Brain microvascular endothelial cell (primary cell): ENCODE measurements around the gene TET1.
"Not testable (repeated sequence)": the region's sequence is repeated elsewhere in the genome, so short reads cannot be mapped to it uniquely, and the experiment has no call there.

Experiments used
- DNase-seq: peaks from one replicate; pipeline ENCODE4 v3.0.0-alpha.2; 2020
- H3K27ac ChIP-seq: fragments of 250-450 bp; sonication (Bioruptor Pico); 2 replicates; pipeline ENCODE4 v1.5.1; 2020; ENCODE audit warnings: mild to moderate bottlenecking, moderate library complexity
- H3K27me3 ChIP-seq: fragments of 250-450 bp; sonication (Bioruptor Pico); replicated peaks from 2 replicates; pipeline ENCODE4 v1.5.1; 2020; ENCODE audit warnings: mild to moderate bottlenecking
- H3K36me3 ChIP-seq: fragments of 250-450 bp; sonication (Bioruptor Pico); replicated peaks from 2 replicates; pipeline ENCODE4 v1.5.1; 2020; ENCODE audit warnings: mild to moderate bottlenecking
- H3K4me3 ChIP-seq: 2 replicates; pipeline ENCODE4 v1.5.1; 2011; ENCODE audit warnings: low read depth, mild to moderate bottlenecking, control low read depth, low read length, moderate library complexity
- in situ Hi-C: cut with HindIII; loops from 2 replicates; pipeline ENCODE4 v1.10.0; 2017; ENCODE audit warnings: low sequenced_read_pairs, low pct_ligation_motif_present
- TF ChIP-seq, protein P1 (sequence below): IDR thresholded peaks from 2 replicates; pipeline ENCODE4 v1.5.1; 2011; ENCODE audit warnings: low read depth, mild to moderate bottlenecking, moderate library complexity, low read length, control low read depth, inconsistent platforms; ENCODE audit errors: missing control alignments

Gene TET1

DNA sequence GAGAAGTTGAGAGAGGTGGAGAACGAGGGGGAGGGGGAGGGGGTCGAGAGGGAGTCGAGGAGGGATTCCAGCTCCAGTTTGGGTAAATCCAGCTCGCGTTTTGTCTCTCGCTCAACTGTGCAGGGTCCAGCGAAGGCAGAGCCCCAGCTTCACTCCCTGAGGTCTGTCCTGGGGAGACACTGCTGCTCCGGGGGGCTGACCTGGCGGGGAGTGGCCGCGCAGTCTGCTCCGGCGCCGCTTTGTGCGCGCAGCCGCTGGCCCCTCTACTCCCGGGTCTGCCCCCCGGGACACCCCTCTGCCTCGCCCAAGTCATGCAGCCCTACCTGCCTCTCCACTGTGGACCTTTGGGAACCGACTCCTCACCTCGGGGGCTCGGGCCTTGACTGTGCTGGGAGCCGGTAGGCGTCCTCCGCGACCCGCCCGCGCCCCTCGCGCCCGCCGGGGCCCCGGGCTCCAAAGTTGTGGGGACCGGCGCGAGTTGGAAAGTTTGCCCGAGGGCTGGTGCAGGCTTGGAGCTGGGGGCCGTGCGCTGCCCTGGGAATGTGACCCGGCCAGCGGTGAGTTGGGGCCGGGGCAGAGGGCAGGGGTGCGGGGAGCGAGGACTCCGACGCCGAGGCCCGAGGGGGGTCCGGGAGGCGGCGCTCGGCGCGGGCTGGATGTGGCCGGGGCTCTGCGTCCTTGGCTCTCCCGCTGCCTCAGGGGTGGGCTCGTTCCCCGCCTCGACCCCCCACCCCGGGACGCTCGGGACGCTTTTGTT lies at the start of gene TET1:
Gene TET1, plus strand, starts transcription at position 152 of the 757 bp plus-strand sequence. CDS start 12,002 bp downstream, outside the sequence.
- TF ChIP-seq, protein P1, sequence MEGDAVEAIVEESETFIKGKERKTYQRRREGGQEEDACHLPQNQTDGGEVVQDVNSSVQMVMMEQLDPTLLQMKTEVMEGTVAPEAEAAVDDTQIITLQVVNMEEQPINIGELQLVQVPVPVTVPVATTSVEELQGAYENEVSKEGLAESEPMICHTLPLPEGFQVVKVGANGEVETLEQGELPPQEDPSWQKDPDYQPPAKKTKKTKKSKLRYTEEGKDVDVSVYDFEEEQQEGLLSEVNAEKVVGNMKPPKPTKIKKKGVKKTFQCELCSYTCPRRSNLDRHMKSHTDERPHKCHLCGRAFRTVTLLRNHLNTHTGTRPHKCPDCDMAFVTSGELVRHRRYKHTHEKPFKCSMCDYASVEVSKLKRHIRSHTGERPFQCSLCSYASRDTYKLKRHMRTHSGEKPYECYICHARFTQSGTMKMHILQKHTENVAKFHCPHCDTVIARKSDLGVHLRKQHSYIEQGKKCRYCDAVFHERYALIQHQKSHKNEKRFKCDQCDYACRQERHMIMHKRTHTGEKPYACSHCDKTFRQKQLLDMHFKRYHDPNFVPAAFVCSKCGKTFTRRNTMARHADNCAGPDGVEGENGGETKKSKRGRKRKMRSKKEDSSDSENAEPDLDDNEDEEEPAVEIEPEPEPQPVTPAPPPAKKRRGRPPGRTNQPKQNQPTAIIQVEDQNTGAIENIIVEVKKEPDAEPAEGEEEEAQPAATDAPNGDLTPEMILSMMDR, result no peak
- Histone ChIP-seq H3K36me3 (no peaks in the 10 kb centered on the region), H3K27me3 (no peaks in the 10 kb centered on the region), H3K4me3 (peak within 1 kb of the TSS; percentile 75), H3K27ac (peak within 1 kb of the TSS; percentile 6)
- in situ Hi-C loops, result no loop called here
- peak; percentile 38 for DNase-seq

GRCh38 chr10:68516216-68516615 lies 43.9 kb upstream of the TET1 start:
- H3K4me3 ChIP-seq, DNase-seq, H3K27ac ChIP-seq, in situ Hi-C loops, H3K27me3 ChIP-seq, H3K36me3 ChIP-seq: not testable (repeated sequence)

DNA sequence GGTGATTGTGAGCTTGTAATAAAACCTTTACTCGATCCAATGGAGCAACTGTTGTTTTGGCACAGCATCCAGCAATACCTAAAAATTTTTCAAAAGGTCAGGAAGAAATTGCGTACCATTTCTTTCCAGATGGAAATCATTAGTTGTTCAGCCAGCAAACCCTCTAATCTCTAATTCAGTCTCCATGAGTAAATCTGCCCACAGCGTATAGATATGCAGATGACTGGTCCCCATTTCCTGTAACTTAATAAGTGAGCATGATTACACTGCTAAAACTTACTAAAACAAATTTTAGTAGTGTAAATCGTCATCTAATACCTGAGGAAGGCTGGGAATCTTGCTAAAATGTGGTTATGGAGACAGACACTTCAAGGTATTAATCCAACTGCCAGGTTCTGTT lies 43.4 kb upstream of the TET1 start:
- in situ Hi-C loops, result no loop called here
- TF ChIP-seq, protein P1, result no peak
- no peak overlapping the region for H3K27ac ChIP-seq

DNA sequence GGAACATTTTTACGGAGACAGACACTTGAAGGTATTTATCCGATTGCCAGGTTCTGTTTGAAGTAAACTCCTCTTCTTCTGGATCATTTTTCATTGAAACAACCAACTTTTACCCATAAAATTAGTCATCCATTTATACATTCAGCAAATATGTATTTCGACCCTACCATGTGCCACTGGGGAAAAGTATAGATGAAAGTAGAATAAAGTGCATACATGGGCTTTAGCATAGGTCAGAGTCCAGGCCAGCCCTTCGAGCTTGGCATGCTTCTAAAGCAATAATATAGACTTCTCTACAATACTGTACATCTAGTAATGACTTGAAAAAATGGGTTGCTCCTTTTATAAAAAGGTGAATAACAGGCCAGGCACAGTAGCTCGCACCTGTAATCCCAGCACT lies 42.9 kb upstream of the TET1 start:
- TF ChIP-seq, protein P1, result no peak
- H3K36me3 ChIP-seq, result peaks cover 2% of the 10 kb centered on the region
- H3K4me3 ChIP-seq, result no peak overlapping the region
- no peaks in the 10 kb centered on the region for H3K27me3 ChIP-seq
- DNase-seq, result no peak
- H3K27ac ChIP-seq, result no peak overlapping the region
- in situ Hi-C loops, result no loop called here

More for the DNA sequence above, 43.4 kb upstream of the TET1 start:
- H3K27me3 ChIP-seq, result no peaks in the 10 kb centered on the region
- no peak overlapping the region for H3K4me3 ChIP-seq
- peak; percentile 5 for DNase-seq
- peaks cover 2% of the 10 kb centered on the region for H3K36me3 ChIP-seq

- H3K36me3 ChIP-seq, H3K4me3 ChIP-seq, in situ Hi-C loops, H3K27ac ChIP-seq, DNase-seq, H3K27me3 ChIP-seq: not testable (repeated sequence)
Measured at GRCh38 chr10:68518609-68519008, 41.5 kb upstream of the TET1 start.

- H3K27ac ChIP-seq, DNase-seq, H3K4me3 ChIP-seq, in situ Hi-C loops, H3K27me3 ChIP-seq, H3K36me3 ChIP-seq: not testable (repeated sequence)
Measured at GRCh38 chr10:68525490-68526038, 34.6 kb upstream of the TET1 start.

DNA sequence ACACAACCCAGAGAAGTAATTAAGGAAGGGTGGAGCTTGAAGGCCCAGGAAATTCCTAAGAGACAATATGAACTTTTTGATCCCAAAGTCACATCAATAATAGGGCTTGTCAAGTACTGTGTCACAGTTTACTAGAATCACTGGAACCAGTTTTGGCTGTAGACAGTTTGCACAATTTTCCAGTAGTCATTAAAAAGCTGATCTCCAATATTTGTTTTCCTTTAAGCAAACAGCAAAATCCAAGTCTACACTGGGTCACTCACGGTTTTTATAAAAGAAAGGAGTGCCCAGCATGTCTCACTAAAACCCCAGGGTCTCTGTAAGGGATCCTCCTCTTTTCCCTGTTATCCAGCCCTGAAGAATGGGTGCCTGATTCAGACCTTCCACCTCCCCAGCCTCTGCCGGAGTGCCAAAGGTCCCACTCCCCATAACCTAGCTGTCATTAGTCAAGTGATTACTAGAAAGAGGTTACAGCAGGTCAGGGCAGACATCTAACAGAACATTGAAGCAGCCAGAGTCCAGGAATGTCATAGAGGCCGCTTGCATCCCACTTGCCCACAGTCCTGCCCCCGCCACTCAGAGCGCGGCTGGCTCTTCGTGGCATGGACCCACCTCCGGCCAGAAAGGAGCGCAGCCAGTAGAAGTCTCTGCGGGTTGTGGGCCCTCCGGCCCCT lies 33.4 kb upstream of the TET1 start:
- TF ChIP-seq, protein P1, result no peak
- in situ Hi-C loops, result no loop called here

More for the DNA sequence above, 33.4 kb upstream of the TET1 start:
- Histone ChIP-seq H3K4me3 (peak overlapping the region; percentile 74), H3K36me3 (no peaks in the 10 kb centered on the region), H3K27ac (peak overlapping the region; percentile 80), H3K27me3 (no peaks in the 10 kb centered on the region)
- DNase-seq, result no peak
